Measurements from ENCODE around the gene BLMH. TPM values are rescaled to one million over a fixed set of nuclear protein-coding genes. Genes with fewer than 3 reads are reported as not detected.

Gene BLMH
- total RNA-seq, 2 donors from 2014 or later, result 84.7 to 92.0 TPM

GRCh38 chr17:30225919-30226553 lies 65.7 kb downstream of the BLMH start:
- H3K27me3 Mint-ChIP-seq (ENCODE audit: insufficient read depth), result peaks cover 22% of the 10 kb centered on the region
- H3K9ac ChIP-seq (ENCODE audit: extremely low read depth, low read length, poor library complexity, severe bottlenecking), result no peak overlapping the region
- H3K27ac Mint-ChIP-seq, result no peak overlapping the region
- H3K9me3 ChIP-seq (ENCODE audit: control insufficient read depth, low read length), result no peaks in the 10 kb centered on the region
- H3K36me3 ChIP-seq (ENCODE audit: control insufficient read depth, insufficient read depth, low read length), result no peaks in the 10 kb centered on the region
- H3K4me3 Mint-ChIP-seq, result no peak overlapping the region
- TF ChIP-seq CTCF (conservative IDR thresholded peaks at IDR 0.05), result no peak
- no peaks in the 10 kb centered on the region for H3K4me1 ChIP-seq (ENCODE audit: control insufficient read depth, insufficient read depth, low read length)
- no peaks in the 10 kb centered on the region for H3K9me3 Mint-ChIP-seq
- no peak for DNase-seq
- 86 to 94% methylated on average over 13 to 15 of the region's 15 CpGs for WGBS, 2 experiments (ENCODE audit: insufficient coverage in 1 of 2, insufficient read length in 1 of 2)
- peaks cover 8% of the 10 kb centered on the region for H3K4me1 Mint-ChIP-seq
- no peak overlapping the region for H3K4me3 ChIP-seq (ENCODE audit: low read length)
- peaks cover 13% of the 10 kb centered on the region for H3K27me3 ChIP-seq (ENCODE audit: control insufficient read depth, insufficient read depth, low read length, poor library complexity, severe bottlenecking)
- H3K27ac ChIP-seq (ENCODE audit: low read depth, low read length), result no peak overlapping the region
- H3K36me3 Mint-ChIP-seq (ENCODE audit: low read depth), result no peaks in the 10 kb centered on the region

- peaks cover 17% of the 10 kb centered on the region for H3K27me3 Mint-ChIP-seq (ENCODE audit: insufficient read depth)
- Histone ChIP-seq H3K9me3 (ENCODE audit: control insufficient read depth, low read length) (no peaks in the 10 kb centered on the region), H3K27ac (ENCODE audit: low read depth, low read length) (no peak overlapping the region), H3K36me3 (ENCODE audit: control insufficient read depth, insufficient read depth, low read length) (no peaks in the 10 kb centered on the region), H3K4me1 (ENCODE audit: control insufficient read depth, insufficient read depth, low read length) (peaks cover 4% of the 10 kb centered on the region), H3K27me3 (ENCODE audit: control insufficient read depth, insufficient read depth, low read length, poor library complexity, severe bottlenecking) (peaks cover 4% of the 10 kb centered on the region), H3K9ac (ENCODE audit: extremely low read depth, low read length, poor library complexity, severe bottlenecking) (no peak overlapping the region), H3K4me3 (ENCODE audit: low read length) (no peak overlapping the region)
- no peaks in the 10 kb centered on the region for H3K36me3 Mint-ChIP-seq (ENCODE audit: low read depth)
- no peak for DNase-seq
- WGBS, 2 experiments (ENCODE audit: insufficient coverage in 1 of 2, insufficient read length in 1 of 2), result 86 to 87% methylated on average over 3 of the region's 3 CpGs
- peaks cover 14% of the 10 kb centered on the region for H3K4me1 Mint-ChIP-seq
- TF ChIP-seq CTCF (conservative IDR thresholded peaks at IDR 0.05), result no peak
- no peak overlapping the region for H3K27ac Mint-ChIP-seq
- no peaks in the 10 kb centered on the region for H3K9me3 Mint-ChIP-seq
- no peak overlapping the region for H3K4me3 Mint-ChIP-seq
Observed at GRCh38 chr17:30225112-30225511, 66.6 kb downstream of the BLMH start.

GRCh38 chr17:30224419-30224960 lies 67.3 kb downstream of the BLMH start:
- no peak overlapping the region for H3K4me3 ChIP-seq (ENCODE audit: low read length)
- H3K9ac ChIP-seq (ENCODE audit: extremely low read depth, low read length, poor library complexity, severe bottlenecking), result no peak overlapping the region
- no peak overlapping the region for H3K4me3 Mint-ChIP-seq
- H3K27ac ChIP-seq (ENCODE audit: low read depth, low read length), result no peak overlapping the region
- DNase-seq, result no peak
- no peak overlapping the region for H3K27ac Mint-ChIP-seq
- no peaks in the 10 kb centered on the region for H3K36me3 ChIP-seq (ENCODE audit: control insufficient read depth, insufficient read depth, low read length)
- WGBS, 2 experiments (ENCODE audit: insufficient coverage in 1 of 2, insufficient read length in 1 of 2), result 82 to 88% methylated on average over 5 to 8 of the region's 8 CpGs
- peaks cover 19% of the 10 kb centered on the region for H3K4me1 Mint-ChIP-seq
- H3K27me3 ChIP-seq (ENCODE audit: control insufficient read depth, insufficient read depth, low read length, poor library complexity, severe bottlenecking), result no peaks in the 10 kb centered on the region
- no peaks in the 10 kb centered on the region for H3K9me3 Mint-ChIP-seq
- H3K27me3 Mint-ChIP-seq (ENCODE audit: insufficient read depth), result peaks cover 12% of the 10 kb centered on the region
- no peaks in the 10 kb centered on the region for H3K36me3 Mint-ChIP-seq (ENCODE audit: low read depth)
- no peak for TF ChIP-seq CTCF (conservative IDR thresholded peaks at IDR 0.05)
- H3K9me3 ChIP-seq (ENCODE audit: control insufficient read depth, low read length), result no peaks in the 10 kb centered on the region
- peaks cover 10% of the 10 kb centered on the region for H3K4me1 ChIP-seq (ENCODE audit: control insufficient read depth, insufficient read depth, low read length)

All from endodermal cell (in vitro differentiated cells).